Uterus (tissue), 2 donors: ENCODE results near the gene MAP2K6.

Experiments
- CTCF ChIP-seq, 4 experiments: fragments of 200-600 bp in 2 of 4; fragments of 450-650 bp in 2 of 4; sonication (generic) in 2 of 4; IDR thresholded peaks; one replicate each; pipeline ENCODE4 v1.5.1; 2016 to 2019; ENCODE audit warnings: antibody characterized with exemption in 4 of 4, mild to moderate bottlenecking in 2 of 4, moderate library complexity in 1 of 4
- POLR2A ChIP-seq, 2 donors: fragments of 450-650 bp; IDR thresholded peaks; one replicate each; pipeline ENCODE4 v1.6.1; 2016; ENCODE audit warnings: antibody characterized with exemption in 2 of 2, mild to moderate bottlenecking in 1 of 2, moderate library complexity in 1 of 2

GRCh38 chr17:69588827-69589239, 174.3 kb downstream of the MAP2K6 start:
- TF ChIP-seq CTCF (IDR thresholded peaks at IDR 0.05) (no peak), POLR2A (IDR thresholded peaks at IDR 0.05) (no peak)
